Activated CD8-positive, alpha-beta memory T cell treated with anti-CD3 and anti-CD28 coated beads, Interleukin-2, amount 50 U/mL, for 24 hours (primary cell): ENCODE data around the gene TENT5D.
"Not testable (repeated sequence)": the region's sequence is repeated elsewhere in the genome, so short reads cannot be mapped to it uniquely, and the experiment has no call there.

Experiments used
- DNase-seq: peaks from one replicate; pipeline ENCODE4 v3.0.0-alpha.2; 2020; ENCODE audit errors: extremely low read depth

TENT5D gene

DNA sequence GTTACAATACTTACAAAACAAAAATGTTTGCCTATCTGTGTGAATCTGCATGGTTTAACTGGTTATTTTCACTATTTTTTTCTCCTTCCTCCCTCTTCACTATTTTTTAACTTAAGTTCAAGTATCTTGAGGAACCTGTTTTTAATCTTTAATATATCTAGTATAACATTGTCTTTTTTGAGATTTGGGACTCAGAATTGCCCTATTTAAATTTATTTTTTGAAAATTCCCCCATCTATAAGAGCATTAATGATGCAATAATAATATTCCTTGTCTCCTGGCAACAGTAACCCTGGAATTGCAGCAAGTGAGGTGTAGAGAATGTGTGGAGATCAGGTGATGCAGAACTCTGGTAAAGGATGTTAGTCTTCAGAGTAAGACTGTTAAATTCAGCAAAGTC is at the start of gene TENT5D:
Gene TENT5D, plus strand, starts transcription at position 301 of the 400 bp plus-strand sequence. CDS start 22,093 bp downstream, outside the sequence.
- DNase-seq, result no peak

DNA sequence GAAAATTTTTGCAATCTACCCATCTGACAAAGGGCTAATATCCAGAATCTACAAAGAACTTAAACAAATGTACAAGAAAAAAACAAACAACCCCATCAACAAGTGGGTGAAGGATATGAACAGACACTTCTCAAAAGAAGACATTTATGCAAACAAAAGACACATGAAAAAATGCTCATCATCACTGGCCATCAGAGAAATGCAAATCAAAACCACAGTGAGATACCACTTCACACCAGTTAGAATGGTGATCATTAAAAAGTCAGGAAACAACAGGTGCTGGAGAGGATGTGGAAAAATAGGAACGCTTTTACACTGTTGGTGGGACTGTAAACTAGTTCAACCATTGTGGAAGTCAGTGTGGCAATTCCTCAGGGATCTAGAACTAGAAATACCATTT is 34.6 kb upstream of the TENT5D start:
- not testable (repeated sequence) for DNase-seq

DNA sequence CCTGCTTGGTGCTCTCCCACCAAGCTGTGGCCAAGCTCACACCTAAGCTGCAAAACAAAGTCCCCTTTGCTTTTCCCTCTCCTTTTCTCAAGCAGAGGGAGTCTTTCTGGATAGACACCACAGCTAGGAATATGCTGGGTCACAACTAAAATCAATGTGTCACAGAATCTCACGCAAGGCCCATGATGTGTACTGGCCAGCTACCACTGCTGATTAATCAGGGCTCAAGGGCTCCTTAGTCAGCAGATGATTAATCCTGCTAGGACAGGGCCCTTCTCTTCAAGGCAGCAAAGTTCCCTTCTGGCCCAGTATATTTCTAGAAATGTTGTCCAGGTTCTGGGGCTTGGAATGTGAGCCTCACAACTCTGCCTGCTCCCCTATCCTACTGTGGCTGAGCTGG is 32.0 kb upstream of the TENT5D start:
- no peak for DNase-seq

DNA sequence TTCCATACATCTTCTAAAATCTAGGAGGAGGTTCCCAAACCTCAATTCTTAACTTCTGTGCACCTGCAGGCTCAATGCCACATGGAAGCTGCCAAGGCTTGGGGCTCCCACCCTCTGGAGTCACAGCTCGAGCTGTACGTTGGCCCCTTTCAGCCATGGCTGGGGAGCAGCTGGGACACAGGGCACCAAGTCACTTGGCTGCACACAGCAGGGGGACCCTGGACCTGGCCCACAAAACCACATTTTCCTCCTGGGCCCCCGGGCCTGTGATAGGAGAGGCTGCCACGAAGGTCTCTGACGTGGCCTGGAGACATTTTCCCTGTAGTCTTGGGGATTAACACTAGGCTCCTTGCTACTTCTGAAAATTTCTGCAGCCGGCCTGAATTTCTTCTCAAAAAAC is 8.2 kb upstream of the TENT5D start:
- no peak for DNase-seq

DNA sequence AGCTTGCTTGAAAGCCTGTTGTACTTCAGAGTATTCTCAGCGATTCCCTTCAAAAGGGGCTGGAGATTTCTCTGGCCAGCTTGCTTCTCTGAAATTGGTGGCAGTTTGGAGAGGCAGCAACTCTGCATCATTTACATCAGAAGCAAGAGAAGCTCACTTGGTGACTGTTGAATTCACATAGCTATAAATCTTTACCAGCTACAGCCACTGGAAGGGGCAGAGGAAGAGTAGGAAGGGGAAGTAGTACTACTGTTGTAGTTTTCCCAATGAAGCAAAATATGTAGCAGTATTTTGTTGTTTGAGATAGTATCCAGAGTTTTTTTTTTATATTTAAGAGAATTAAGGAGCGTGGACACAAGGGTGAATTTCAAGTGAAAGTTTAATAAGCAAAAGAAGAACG is 2.8 kb downstream of the TENT5D start:
- DNase-seq, result no peak

DNA sequence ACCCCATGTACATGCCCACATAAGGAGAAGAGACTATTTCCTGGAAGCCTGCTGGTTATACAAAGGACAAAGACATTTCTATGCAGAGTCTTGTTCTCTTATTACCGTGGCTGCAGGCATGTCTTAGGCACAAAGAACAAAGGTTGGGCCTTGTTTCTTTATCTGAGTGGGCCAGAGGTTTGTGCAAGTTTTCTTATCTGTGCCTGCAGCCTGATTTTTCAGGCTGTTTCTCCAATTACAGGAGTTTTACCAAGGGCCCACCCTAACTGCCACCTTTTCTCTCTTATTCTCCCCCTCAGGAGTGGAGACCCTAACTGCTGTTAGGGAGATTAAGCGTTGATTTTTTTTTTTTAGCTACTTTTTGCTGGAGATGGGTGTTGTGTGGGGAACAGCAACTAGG is 3.5 kb downstream of the TENT5D start:
- DNase-seq, result no peak

DNA sequence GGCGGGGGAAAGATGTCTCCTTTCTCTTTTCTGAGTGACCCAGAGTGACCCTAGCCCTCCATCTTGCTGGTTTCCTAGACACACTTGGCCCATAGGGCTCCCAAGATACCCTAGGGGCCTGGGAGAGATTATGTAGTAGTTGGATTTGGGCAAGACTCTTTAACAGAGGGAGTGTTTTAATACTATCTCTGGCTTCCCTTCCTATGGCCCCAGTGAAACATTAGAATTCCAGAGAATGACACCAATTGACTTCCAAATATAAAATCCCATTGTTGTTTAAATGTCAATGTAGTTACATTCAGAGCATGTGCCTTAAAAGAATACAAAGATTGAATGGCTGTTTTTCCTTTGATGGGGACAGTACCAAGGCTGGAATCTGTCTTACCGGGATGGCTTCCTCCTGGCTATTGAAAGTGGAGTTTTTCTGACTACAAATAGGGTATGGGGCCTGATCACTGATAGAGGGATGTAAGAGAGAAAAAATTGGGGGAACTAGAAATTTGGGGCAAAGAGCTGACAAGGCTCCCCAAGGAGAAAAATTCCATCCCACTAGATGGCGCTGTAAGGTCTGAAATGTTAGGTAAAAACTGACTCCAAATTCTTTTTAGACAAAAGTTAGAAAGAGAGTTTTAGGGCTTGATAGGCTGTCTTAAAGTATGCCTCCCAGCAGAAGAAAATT is 10.7 kb downstream of the TENT5D start:
- DNase-seq, result no peak

DNA sequence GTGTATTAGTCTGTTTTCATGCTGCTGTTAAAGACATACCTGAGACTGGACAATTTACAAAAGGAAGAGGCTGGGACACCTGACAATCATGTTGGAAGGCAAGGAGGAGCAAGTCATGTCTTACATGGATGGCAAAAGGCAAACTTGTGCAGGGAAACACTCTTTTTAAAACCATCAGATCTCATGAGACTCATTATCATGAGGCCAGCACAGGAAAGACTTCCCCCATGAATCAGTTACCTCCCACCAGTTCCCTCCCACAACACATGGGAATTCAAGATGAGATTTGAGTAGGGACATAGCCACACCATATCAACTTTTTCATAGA is 11.2 kb downstream of the TENT5D start:
- DNase-seq, result no peak

DNA sequence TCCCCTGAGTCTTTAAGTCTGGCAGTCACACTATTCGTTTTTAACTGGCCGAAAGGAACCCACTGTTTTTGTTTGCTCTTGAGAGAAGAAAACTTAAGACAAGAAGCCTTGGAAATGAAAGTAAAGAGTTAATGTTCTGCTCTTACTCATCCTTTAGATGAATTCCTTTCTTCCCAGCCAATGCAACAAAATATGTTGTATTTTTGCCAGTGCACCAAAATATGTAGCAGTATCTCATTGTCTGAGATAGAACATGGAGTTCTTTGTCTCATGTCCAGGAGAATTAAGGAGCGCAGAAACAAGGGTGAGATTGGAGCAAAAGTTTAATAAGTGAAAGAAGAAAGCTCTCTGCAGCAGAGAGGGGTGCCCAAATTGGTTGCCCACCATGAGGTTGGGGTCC is 12.2 kb downstream of the TENT5D start:
- DNase-seq, result no peak

DNA sequence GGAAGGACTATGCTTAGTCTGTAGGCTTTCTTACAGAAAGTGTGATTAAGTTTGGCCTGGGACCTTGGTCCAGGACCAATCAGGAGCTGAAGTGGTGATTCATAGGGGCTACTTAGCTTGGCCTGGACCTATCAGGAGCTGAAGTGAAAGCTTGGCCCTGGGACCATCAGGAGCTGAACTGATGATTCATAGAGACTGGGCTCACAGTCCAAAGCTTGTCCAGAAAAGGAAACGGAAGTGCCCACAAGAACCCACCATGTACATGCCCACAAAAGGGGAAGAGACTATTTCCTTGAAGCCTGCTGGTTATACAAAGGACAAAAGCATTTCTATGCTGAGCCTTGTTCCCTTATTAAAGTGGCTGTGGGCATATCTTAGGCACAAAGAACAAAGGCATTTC is 12.6 kb downstream of the TENT5D start:
- DNase-seq, result no peak

DNA sequence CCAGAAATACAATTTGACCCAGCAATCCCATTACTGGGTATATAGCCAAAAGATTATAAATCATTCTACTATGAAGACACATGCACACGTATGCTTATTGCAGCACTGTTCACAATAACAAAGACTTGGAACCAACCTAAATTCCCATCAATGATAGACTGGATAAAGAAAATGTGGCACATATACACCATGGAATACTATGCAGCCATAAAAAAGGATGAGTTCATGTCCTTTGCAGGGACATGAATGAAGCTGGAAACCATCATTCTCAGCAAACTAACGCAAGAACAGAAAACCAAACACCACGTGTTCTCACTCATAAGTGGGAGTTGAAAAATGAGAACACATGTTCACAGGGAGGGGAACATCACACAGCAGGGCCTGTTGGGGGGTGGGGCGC is 47.9 kb downstream of the TENT5D start:
- not testable (repeated sequence) for DNase-seq

DNA sequence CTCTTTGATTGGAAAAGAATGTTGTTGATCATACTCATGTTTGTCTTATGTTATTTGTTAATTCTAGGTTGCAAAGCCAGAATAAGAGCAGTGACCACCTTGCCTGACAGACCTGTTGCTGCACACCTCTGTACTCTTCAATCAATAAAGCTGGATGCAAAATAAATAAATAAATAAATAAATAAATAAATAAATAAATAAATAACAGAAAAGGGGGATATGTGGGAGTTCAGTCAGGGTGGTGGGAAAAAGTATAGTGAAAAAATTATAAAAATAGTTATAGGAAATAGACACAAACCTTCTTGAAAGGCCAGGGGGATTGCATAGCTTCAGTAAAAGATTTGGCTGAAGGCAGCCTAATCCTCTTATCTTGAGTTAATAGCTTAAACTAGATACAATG is 51.3 kb downstream of the TENT5D start:
- DNase-seq, result no peak

DNA sequence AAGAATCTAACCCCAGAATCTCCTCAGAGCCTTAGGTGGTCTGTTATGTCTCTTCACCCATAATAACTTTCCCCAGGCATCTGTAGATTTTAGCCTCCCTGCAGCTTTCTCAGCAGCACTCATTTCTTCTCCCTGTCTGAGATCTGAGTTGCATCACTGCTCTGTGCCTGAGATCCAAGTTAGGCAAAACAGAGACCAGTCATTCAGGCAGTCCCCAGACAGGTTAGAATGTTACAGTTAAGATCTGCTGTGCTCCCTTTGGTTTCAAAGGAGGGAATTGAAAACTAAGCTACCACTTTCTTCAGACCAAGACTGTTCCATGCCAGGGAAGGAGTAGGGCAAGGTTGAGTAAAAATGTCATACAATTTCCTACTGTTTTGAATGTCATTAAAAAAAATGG is 65.3 kb downstream of the TENT5D start:
- no peak for DNase-seq

DNA sequence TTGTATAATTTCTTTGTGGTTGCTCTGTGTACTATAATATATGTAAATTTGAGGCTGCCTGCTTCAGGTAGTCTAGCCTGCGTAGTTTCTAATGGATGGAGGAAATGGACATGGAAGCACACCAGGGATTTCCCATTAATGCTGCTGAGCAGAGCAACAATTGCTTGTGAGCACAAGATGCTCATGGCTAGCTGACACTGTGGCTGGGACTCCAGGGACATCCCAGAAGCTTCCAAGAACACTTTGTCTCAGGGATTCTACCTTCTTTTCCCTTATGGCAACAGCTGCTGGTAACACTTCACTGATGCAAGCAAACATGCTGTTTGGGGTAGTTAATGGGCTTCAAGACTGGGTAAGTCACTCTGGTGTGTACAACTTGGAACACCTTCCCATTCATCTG is 66.1 kb downstream of the TENT5D start:
- no peak for DNase-seq

DNA sequence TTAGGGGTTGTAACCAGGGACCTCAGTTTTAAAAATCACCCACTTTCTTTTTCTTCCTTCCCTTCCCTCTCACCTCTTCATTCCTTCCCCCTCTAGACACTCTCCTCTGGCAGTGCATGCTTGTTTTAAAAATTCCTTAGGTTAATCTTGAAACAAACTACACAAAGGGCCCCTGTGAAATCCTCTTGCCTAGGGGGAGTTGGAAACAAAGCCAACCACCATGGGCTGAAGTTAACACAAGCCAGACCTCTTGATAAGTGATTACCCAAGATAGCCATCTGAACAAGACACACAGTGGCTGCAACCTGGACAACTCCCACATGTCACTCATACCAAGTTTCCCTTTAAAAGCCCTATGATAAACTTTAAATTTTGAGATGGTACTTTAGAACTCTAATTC is 68.9 kb downstream of the TENT5D start:
- no peak for DNase-seq
